Heart right ventricle (tissue), 16 donors: ENCODE results near the gene RRM2. TPM values are rescaled to one million over a fixed set of nuclear protein-coding genes. Genes with fewer than 3 reads are reported as not detected.

Experiments used
- ATAC-seq, 8 donors: fragments of 200-7000 bp; cut with Tn5 transposase; one replicate each; pipeline ENCODE4 v1.9.1; 2020; ENCODE audit warnings: mild to moderate bottlenecking in 8 of 8, moderate library complexity in 8 of 8, moderate number of reproducible peaks in 1 of 8
- DNase-seq, 2 donors: peaks; one replicate each; pipeline ENCODE4 v3.0.0-alpha.2; 2020
- H3K27ac ChIP-seq, 10 donors: fragments of 200-600 bp; sonication (generic) in 2 of 10; one replicate each; pipeline versions ENCODE4 v1.5.0 to v1.8.0; 2020 to 2022; ENCODE audit warnings: mild to moderate bottlenecking in 3 of 10
- H3K27me3 ChIP-seq, 7 donors: fragments of 200-600 bp; one replicate each; pipeline ENCODE4 v1.8.0; 2021 to 2022; ENCODE audit warnings: mild to moderate bottlenecking in 2 of 7
- H3K36me3 ChIP-seq, 9 donors: fragments of 200-600 bp; sonication (generic) in 1 of 9; one replicate each; pipeline versions ENCODE4 v1.5.0 to v1.8.0; 2020 to 2022; ENCODE audit warnings: mild to moderate bottlenecking in 2 of 9
- H3K4me1 ChIP-seq, 9 donors: fragments of 200-600 bp; sonication (generic) in 1 of 9; one replicate each; pipeline versions ENCODE4 v1.5.0 to v1.8.0; 2020 to 2022; ENCODE audit warnings: mild to moderate bottlenecking in 4 of 9
- H3K4me3 ChIP-seq, 10 donors: fragments of 200-600 bp; sonication (generic) in 2 of 10; one replicate each; pipeline versions ENCODE4 v1.5.0 to v1.8.0; 2020 to 2022; ENCODE audit warnings: mild to moderate bottlenecking in 7 of 10, moderate library complexity in 2 of 10
- H3K9me3 ChIP-seq, 11 donors: fragments of 200-600 bp in 10 of 11; sonication (generic) in 2 of 11; one replicate each; pipeline versions ENCODE4 v1.5.0 to v1.8.0; 2013 to 2022; ENCODE audit warnings: mild to moderate bottlenecking in 2 of 11, control low read depth in 1 of 11, moderate library complexity in 1 of 11
- CTCF ChIP-seq, 9 donors: fragments of 200-600 bp; sonication (generic) in 2 of 9; IDR thresholded peaks; one replicate each; pipeline versions ENCODE4 v1.5.0 to v1.8.0; 2021 to 2022; ENCODE audit warnings: antibody characterized with exemption in 9 of 9, mild to moderate bottlenecking in 5 of 9, moderate library complexity in 1 of 9
- WGBS, 2 donors: extraction: QIAGEN DNeasy Blood & Tissue Kit; methylation state at CpG; one replicate each; pipeline ENCODE4 v1.1.7; 2013; ENCODE audit warnings: inconsistent platforms in 1 of 2; 5-methylcytosine and 5-hydroxymethylcytosine counted together
- intact Hi-C, 10 donors: fragments of 100-400 bp; cut with DNase I; formaldehyde crosslinking; loops; one replicate each; pipeline versions ENCODE4 v1.11.1 to v1.14.2; 2022
- polyA plus RNA-seq, 2 donors: library from polyadenylated mRNA; stranded (reverse); fragments of 200-250 nt; gene quantifications; one replicate each; pipeline ENCODE4 v1.2.3, GENCODE V29; 2013
- total RNA-seq, 10 donors: library from RNA; stranded (reverse); fragmentation: NEBNext Ultra II Directional in 3 of 10; extraction: Animal tissue kit (Norgen Biotek cat#: 25700) in 3 of 10; gene quantifications; one replicate each; pipeline versions ENCODE4 v1.2.1 to v1.2.4, GENCODE V29; 2021 to 2023
- donor health status: Arrhythmogenic right ventricular cardiomyopathy.
- donor health status: ischemic (EF 13 %, LVEDD 7.1; RV severe dilation, severe dysfunction).
- donor health status: healthy with polysubstance abuse.
- donor health status: DM: no; HTN: yes; CAD: no.
- donor health status: DM: no; HTN: no; CAD: no.
- donor health status: ischemic (EF 25% LVEDD 6.9; RV normal size, moderate dysfunction).
- donor health status: ischemic (EF 25% LVEDD 5.7; RV mildly dilated, moderate dysfunction).
- donor health status: healthy.
- donor health status: DM: yes; HTN: yes; CAD: no.
- donor health status: Ischemic cardiomyopathy.
- donor health status: ischemic (EF 35%, LVEDD 5.7; RV mildly dilated, moderate dysfunction).
- donor health status: nonischemic (EF 11% LVEDD 7.7; RV severe dilation, severe dysfunction).
- donor health status: DM: yes; HTN: yes; CAD: no.
- donor health status: PGD.
- donor health status: ischemic (EF 29% LVEDD 5.4; RV normal size, mild dysfunction).
- donor health status: nonischemic (EF 23%, LVEDD 6.1; RV moderate dilation, normal function).

RRM2 gene
- total and polyA plus RNA-seq, 12 donors: 0.08 to 18.7 (median 0.85) TPM

- Histone ChIP-seq H3K27ac (no peak overlapping the region), H3K36me3 (no peaks in the 10 kb centered on the region), H3K9me3 (no peaks in the 10 kb centered on the region), H3K27me3 (peaks cover 0 to 71% (median 48%) of the 10 kb centered on the region in 7 donors), H3K4me3 (no peak overlapping the region), H3K4me1 (peaks cover 3 to 24% (median 16%) of the 10 kb centered on the region in 9 donors)
- DNase-seq: no peak
- ATAC-seq: no peak
- no peak for TF ChIP-seq CTCF (IDR thresholded peaks at IDR 0.05)
- intact Hi-C loops: no loop called here
- WGBS, 2 donors: 64 to 66% methylated on average over 13 of the region's 13 CpGs
These were observed 38.8 kb upstream of the RRM2 start for GRCh38 chr2:10083692-10084211.

DNA sequence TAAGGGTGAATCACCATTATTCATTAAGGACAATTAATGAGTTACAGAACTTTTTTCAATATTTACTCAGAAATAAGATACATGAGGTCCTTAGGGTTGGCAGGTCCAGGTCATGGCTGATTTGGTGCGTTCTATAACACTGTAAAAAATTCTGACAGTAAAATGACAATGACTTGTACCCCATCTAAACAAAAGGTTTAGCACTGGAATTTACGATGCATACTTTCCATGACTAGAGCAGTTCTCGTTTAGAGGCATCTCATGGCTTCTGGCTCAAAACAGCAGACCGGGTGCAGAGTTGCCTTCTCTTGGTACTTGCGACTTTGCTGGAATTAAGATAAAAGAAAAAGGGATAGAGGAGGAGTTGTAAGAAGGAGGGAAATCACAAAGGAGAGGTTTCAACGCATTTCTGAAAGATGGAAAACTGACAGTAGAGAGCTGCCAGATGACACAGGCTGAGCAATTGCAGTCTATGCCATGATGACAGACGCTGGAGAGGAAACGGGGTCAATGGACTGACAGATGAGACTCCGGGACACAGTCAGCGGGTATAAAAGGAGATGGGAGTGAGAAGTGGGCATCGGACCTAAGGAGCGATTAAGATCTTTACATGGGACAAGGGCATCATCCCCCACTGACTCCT is 38.2 kb upstream of the RRM2 start:
- no peaks in the 10 kb centered on the region for H3K9me3 ChIP-seq
- no peak for TF ChIP-seq CTCF (IDR thresholded peaks at IDR 0.05)
- intact Hi-C loops: no loop called here
- no peaks in the 10 kb centered on the region for H3K36me3 ChIP-seq
- no peak for DNase-seq
- H3K27me3 ChIP-seq: peaks cover 0 to 68% (median 51%) of the 10 kb centered on the region in 7 donors
- H3K27ac ChIP-seq: no peak overlapping the region
- H3K4me1 ChIP-seq: peaks cover 3 to 18% (median 10%) of the 10 kb centered on the region in 9 donors
- H3K4me3 ChIP-seq: no peak overlapping the region
- WGBS, 2 donors: 66 to 71% methylated on average over 12 of the region's 12 CpGs
- no peak for ATAC-seq

DNA sequence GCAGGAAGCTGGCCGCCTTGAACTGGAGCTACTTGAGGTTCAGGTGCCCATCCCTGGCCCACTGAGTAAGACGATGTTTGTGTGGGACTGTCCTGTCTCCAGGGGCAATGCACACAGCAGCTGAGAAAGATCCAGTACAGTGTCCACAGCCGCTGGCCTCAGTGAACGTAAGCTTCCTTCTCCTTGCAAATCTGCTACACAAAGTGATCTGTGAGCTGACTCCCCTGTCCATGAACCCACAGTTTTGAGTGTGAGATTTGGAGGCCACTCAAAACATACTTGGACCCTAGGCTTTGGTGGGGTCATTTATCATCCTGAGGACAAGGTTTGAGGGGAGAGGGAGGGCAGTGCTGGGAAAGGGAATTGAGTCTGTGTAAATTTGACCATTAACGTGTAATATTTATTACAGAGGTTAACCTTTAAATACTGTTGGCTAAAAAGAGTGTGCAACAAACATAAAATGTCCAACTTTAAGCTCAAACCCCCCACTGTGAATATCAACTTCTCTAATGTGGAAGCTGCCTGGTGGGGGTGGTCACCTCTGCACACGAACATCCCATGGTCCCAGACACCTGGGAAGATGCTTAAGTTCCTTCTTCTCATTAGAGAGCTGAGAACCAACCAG is 37.4 kb upstream of the RRM2 start:
- H3K4me3 ChIP-seq: no peak overlapping the region
- 68 to 82% methylated on average over 6 of the region's 6 CpGs for WGBS, 2 donors
- H3K36me3 ChIP-seq: no peaks in the 10 kb centered on the region
- intact Hi-C loops: no loop called here
- H3K4me1 ChIP-seq: peaks cover 3 to 18% (median 9%) of the 10 kb centered on the region in 9 donors
- no peak overlapping the region for H3K27ac ChIP-seq
- no peak for TF ChIP-seq CTCF (IDR thresholded peaks at IDR 0.05)
- H3K27me3 ChIP-seq: peaks cover 0 to 74% (median 54%) of the 10 kb centered on the region in 7 donors
- no peak for ATAC-seq
- no peaks in the 10 kb centered on the region for H3K9me3 ChIP-seq
- no peak for DNase-seq

DNA sequence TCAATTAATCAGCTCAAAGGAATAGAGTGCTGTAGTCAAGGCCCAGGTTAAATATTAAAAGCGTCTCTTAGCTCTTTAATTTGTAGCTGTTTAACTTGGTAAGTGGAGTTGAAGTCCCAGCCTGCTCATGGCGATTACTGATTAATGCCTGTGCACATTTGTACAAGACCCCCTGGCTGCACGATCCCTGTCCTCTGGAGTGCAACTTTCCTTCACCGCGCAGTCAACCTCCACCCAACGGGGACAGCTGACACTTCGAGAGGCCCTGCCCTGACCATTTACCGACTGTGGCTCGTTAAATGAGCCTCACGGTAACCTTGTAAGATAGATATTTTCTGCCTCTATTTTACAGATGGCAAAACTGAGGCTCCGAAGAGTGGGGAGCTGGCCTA is 36.9 kb upstream of the RRM2 start:
- H3K27me3 ChIP-seq: peaks cover 0 to 74% (median 54%) of the 10 kb centered on the region in 7 donors
- no peaks in the 10 kb centered on the region for H3K36me3 ChIP-seq
- peaks cover 0 to 14% (median 5%) of the 10 kb centered on the region in 9 donors for H3K4me1 ChIP-seq
- no peaks in the 10 kb centered on the region for H3K9me3 ChIP-seq
- H3K27ac ChIP-seq: no peak overlapping the region
- no peak for ATAC-seq
- DNase-seq: no peak
- H3K4me3 ChIP-seq: no peak overlapping the region
- no peak for TF ChIP-seq CTCF (IDR thresholded peaks at IDR 0.05)
- intact Hi-C loops: no loop called here
- 95 to 96% methylated on average over 11 of the region's 11 CpGs for WGBS, 2 donors
